ENCODE measurements around the gene IQCE.
"Not testable (repeated sequence)": the region's sequence is repeated elsewhere in the genome, so short reads cannot be mapped to it uniquely, and the experiment has no call there.

IQCE gene

DNA sequence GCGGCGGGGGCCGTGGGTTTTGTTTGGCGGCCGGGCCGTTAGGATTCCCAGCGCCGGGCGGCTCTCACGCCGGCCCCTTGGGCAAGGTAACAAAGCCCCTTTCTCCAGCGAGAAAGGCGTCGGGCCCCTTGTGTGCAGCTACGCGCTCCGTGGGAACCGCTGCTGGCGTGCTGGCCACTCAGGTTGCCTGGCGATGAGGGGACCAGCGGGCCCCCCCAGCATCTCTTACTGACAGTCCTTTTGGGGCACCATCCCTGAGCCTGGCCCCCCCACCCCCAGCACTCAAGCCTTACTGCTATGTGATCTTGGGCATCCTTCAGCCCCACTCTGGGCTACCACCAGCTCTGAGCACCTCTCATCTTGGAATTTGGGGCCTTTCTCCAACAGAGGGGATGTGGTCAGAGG lies 37.4 kb upstream of the IQCE start:
- DNase-seq = no peak

DNA sequence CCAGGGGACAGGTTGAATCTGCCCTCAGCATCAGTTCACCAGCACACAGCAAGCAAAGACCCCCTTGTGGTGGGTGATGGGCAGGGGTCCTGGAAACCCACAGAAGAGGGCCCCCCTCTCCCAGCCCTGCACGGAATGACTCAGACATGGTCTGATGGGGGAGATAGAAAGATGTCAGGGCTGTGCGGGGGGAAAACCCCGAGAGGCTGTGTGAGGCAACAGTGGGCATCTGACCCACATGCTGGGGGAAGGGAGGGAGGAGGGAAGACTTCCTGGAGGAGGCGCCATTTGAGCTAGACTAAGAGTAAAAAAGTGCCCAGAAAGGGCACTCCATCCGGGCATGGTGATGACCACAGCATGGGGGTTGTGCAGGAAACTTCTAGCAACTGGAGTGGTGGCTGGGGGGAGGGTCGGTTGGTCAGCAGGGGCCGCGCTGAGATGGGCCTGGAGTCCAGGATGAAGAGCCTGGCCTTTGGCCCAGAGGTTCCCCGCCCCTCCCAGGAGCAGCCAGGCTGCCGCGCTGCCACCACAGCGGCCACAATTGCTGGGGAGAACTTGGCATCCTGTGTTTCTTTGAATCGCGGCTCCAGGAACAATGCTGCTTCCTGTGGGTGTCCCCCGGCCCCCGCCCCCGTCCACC lies 36.7 kb upstream of the IQCE start:
- DNase-seq = peak; percentile 88 to 93 (median 91)

DNA sequence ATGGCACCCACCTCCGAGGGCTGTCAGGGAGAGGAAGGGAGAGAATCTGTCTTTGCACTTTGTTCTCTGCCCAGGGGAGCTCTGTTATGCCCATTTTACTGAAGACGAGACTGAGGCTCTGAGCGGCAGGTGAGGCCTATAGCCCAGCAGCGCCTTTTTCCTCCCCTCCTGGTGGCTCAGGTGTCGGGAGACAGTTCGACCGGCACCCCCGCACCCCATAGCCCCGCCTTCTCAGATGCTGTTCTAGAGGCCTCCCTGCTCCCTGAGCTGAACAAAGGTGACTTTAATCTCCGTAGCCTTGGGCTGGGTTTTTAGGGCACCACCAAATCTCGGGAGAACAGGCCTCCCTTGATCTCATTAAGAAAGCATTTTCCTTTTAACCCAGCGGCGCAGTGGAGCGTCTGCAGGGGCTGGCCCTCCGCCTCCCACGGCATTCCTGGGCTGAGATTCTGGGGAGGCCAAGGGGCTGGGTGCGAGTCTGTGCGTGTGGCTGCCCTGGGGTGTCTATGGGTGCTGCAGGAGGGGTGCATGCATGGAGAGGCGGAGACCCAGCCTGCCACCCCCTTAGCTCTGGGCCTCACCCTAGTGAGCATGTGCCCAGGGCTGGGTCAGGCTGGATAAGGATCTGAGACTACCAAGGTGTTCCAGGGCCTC lies 35.9 kb upstream of the IQCE start:
- peak in 2 of 3 donors; percentile 22 to 23 for DNase-seq

DNA sequence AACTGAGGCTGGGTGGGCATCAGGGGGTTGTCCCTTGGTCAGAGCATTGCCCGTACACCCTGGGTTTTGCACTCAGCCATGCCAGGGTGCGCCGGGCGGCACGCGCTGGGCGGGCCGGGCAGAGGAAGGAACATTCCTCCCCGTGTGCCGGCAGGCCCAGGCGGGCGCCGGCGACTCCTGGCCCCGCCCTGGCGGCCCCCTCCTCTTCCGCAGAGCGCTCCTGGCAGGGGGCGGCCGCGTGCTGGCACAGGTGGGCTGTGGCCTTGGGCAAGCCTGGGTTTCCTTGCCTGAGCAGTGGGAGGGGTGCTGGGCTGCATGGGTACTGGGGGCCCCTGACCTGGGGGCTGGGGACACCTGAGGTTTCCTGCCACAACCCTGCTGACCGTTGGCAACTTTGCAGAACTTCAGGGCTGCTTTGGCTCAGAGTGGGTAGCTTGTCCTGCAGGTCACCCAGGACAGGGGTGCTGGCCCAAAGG lies 35.3 kb upstream of the IQCE start:
- DNase-seq = peak in 2 of 3 donors; percentile 20 to 39

DNA sequence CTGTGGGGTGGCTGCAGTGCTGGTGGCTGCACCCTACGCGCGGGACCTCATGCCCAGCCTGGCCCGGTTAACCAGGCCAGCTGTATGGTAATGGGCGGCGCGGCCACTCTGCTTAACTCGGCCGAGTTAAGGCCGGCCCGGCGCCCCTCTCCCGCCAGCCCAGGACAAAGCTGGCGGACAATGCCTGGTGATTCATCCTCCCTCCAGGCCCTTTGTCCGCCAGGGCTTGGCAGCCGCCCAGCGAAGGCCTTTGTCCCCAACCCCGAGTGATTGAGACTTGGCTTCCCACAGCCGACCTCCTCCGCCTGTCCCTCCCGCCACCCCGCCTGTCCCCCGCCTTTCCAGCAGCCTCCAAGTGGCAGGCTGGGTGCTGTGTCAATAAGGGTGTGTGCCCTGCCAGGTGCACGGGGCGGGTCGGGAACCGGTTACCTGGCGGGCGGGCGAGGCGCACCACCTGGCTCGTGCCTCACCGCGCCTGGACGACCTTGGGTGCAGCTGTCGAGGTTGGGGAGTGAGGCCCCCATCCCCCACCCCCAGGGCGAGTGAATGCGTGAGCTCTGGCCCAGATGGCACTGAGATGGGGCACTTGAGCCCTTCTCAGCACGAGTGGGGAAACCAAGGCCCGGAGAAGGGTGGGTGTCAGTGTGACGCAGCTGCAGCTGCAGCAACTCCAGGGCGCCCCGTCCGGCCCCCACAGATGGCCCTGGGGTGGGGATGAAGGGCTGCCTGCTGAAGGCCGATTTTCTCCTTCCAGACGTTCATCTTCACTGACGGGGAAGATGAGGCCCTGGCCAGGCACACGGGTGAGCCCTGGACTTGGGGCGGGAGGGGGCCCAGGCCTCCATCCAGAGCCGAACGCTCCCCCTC lies 34.6 kb upstream of the IQCE start:
- DNase-seq = peak; percentile 76 to 87 (median 77)

DNA sequence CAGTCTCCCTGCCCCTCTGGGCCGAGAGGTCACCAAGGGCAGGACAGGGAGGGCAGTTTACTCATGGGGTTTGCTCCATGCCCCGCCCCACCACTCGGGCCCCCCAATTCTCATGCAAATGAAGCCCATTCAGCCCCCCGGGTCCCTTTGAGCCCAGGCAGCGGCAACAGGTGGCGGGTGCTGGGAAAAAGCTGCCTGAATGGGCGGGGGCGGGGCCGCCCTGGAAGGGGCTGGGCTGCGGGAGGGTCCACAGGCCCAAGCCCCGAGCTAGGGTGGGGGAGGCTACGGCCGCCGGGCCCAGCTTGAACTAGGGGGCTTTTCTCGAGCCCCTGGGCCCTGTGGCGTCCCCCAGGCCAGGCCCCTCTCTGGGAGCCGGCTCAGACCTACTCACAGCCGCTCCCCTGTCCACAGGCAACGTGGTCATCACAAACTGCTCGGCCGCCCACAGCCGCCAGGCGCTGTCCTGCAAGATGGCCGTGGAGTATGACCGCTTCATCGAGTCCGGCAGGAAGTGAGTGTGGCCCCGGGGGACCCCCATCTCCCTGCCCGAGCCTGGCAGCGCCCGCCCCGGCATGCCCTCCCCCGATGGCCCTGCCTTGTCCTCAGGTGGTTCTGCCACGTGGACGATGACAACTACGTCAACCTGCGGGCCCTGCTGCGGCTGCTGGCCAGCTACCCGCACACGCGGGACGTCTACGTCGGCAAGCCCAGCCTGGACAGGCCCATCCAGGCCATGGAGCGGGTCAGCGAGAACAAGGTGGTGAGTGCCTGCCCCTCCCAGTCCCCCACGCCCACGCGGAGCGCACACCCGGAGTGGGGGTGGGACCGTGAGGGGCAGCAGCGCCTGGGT lies 33.7 kb upstream of the IQCE start:
- no peak for DNase-seq

DNA sequence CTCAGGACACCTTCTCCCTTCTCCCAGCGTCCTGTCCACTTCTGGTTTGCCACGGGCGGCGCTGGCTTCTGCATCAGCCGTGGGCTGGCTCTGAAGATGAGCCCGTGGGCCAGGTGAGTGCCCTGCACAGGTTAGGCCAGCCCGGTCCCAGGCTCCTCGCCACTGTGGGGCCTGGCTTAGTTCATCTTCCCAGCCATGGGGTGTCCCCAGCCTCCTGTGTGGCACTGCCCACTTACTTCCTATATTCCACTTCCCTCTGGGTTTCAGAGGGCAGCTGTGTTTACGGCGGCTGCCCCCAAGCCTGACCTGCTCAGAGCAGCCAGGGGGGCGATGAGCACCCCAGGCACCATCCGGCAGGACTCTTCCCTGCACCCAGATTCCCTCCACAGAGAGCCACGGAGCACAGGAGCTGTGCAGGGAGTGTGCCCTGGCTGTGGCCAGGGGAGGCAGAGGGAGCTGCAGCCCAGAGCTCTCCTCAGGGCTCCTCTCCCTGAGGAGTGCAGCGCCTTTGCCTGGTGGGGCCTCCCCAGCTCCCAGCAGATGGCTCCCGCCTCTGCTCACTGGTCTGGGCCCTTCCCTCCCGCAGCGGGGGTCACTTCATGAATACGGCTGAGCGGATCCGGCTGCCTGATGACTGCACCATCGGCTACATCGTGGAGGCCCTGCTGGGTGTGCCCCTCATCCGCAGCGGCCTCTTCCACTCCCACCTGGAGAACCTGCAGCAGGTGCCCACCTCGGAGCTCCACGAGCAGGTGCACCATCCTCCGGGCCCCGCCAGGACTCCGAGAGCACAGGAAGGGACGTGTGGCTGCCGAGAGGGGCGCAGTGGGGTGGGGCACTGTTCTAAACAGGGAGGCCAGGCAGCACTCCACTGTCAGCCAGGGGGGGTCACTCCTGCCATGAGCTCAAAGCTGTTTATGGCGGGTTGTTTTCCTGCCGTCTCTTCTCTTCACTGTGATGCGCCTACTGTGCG lies 32.8 kb upstream of the IQCE start:
- DNase-seq = peak; percentile 69 to 80 (median 74)

DNA sequence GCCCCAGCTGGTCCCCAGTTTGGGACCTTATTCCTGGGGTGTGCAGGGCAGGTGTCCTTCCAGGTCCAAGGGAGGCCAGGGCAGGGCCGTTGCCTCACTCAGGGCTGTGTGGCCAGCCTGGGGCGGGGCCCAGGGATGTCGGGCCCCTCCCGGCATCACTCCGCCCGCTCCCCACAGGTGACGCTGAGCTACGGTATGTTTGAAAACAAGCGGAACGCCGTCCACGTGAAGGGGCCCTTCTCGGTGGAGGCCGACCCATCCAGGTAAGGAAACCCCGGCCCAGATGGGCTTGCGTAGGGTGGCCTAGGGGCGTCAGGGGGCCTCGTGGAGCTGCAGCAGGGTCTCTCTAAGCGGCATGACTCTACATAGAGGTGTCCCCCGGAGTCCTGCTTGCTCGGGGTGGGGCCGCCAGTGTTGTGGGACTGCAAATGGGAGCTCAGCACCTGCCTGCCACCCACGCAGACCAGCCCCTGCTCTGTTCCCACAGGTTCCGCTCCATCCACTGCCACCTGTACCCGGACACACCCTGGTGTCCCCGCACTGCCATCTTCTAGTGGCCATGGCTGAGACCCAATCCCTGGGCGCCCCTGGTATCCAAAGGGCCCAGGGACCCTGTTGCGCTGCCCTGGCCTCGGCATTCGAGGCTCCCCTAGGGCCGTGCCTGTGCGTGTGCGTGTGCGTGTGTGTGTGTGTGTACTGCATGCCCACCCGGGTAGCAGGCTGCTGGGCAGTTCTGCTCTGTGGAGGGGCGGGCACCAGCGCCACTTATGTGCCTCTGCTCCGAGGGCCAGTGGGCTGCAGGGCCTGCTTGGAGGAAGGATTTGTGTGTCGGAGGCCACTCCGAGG lies 31.9 kb upstream of the IQCE start:
- no peak for DNase-seq

DNA sequence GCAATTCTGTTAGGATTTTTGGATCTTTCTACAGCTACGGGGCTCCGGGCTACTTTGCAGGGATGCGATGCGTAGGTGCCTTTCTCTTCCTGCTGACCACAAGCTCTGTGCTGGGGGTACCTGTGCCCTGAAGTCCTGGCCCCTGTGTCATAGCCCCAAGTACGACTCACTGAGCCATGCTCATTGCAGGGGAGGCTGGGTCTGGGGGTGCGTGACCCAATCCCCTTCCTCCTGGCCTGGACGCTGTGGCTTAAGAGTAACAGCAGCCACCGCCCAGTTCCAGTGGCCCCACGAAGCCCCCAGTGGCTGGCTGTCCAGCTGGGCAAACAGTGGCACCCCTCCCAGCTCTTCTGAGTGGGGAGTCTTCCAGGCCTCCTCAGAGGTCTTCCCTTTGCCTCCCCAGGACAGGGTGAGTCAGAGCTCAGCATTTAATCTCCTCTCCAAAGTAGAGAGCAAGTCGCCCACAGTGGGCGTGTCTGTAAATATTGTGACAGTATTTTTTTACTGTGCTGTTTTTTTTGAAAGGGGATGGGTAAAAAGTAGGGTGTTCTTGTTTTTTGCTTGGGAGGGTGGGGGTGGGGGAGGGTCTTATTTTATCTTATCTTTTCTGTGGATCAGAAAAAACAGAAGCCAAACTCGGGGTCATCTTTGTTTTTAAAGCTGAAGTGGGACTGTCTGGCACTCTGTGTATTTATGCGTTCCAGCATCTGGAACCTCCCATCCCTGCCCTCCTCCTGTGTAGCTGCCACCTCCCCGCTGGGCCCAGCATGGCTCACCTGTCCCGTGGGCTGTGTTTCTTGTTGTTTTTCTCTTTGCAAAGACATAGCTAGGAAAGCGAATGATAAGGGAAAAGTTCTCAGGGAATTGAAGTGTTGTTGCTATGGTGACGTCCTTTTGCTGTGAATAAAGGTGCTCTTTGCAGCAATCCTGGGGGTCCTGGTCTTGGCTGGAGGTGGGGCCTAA lies 31.0 kb upstream of the IQCE start:
- peak; percentile 85 to 92 (median 87) for DNase-seq

DNA sequence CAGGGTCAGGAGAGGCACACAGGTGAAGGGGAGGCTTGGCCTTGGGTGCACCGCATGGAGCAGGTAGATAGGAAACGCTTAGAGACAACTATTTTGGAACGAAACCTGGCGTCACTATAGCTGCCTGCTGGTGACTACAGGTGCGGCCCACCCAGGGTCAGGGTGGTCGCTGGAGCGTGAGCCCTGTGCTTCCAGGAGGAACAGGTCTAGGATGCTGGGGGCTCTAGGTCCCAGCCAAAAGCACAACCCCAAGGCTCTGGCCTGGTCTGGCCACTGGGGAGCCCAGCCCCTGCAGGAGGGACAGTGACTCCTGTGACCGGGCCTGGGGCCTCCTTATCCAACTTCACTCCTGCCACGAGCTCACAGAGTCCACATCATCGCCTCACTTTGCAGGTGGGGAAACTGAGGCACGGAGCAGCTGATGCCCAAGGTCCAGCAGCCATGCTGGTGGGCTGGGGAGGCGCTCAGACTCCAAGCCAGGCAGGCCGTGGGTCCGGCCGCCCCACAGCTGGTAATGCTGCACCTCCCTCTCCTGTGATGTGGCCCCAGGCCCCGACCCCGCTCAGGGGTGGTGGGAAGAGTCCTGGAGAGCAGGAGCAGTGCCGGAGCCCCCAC lies 30.2 kb upstream of the IQCE start:
- DNase-seq = no peak

DNA sequence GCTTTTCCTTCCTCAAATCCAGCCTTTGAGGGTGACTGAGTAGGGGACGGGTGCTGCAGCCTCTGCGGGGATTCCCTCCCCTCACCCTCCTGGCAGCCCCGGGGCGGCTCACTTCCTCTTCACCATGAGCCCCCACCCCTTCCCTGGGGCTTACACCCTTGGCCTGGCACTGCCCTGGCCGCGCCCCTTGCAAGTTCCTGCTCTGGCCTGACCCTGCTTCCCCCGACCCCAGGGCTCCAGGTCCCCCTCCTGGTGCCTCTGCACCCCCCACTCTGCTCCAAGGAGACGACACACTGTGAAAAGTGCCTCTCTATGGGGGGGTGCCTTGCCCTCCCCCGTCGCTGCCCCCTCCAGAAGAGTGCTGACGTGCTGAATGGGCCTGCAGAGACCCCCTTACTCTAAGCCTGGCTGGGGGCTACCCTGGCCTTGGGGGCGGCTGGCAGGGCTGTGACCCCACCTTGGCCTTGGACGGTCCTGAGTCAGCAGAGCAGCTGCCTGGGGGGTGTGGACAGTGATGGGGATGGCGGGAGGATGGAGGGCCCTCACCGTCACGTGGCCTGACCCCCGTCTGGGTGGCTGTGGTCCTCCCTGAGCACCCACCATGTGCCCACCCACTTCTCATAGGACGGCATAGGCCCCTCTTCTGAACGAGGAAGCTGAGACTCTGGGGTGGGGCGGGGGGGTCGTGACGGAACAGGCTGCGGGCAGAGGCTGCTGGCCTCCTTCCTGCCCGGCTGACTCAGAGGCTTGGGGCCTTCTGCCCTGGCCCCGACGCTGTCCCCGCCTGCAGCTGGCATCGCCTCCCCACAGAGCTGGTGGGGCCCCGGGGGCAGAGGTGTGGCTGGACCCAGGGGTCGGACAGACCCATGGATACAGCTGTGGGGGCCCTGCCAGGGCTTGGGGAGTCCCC lies 29.4 kb upstream of the IQCE start:
- peak; percentile 94 to 97 (median 97) for DNase-seq

DNA sequence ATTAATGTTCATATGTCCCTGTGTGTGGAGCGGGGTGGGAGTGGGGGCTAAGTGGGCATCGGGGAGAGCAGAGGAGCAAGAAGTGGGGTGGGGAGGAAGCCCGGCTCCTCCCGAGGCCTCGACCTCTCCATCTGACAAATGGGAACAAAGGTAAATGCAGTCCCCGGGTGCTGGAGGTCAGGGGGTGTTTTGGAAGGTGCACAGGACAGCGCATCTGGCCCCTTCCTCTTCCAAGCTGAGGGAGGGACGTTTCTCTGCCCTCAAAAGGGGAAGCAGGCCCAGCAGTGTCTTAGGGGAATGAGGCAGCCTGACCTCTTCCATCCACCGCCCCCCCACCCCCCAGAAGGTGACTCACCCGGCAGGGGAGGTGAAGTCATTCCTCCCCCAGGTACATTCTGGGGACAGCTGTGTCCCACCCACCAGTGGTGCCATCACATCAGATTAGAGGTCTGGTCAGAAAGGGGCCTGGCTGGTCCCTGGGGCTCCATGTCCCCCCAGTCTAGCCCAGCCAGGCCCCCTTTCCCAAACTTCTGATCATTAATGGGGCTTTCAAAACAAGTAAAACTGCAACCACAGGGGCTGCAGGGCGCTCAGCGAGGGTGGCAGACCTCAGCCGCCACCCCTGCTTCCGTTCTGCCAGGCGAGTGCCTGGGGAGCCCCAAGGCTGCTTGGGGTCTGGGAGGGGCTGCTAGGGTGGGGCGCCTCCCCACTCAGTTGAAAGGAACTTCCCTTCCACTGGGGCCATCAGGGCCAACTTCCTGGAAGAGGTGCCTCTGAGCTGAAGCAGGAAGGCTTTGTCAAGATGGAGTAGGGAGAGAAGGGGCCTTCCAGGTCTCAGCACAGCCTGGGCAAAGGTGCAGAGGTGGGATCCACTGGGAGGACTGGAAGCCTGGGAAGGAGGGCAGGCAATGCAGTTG lies 28.4 kb upstream of the IQCE start:
- peak; percentile 93 to 94 (median 93) for DNase-seq

DNA sequence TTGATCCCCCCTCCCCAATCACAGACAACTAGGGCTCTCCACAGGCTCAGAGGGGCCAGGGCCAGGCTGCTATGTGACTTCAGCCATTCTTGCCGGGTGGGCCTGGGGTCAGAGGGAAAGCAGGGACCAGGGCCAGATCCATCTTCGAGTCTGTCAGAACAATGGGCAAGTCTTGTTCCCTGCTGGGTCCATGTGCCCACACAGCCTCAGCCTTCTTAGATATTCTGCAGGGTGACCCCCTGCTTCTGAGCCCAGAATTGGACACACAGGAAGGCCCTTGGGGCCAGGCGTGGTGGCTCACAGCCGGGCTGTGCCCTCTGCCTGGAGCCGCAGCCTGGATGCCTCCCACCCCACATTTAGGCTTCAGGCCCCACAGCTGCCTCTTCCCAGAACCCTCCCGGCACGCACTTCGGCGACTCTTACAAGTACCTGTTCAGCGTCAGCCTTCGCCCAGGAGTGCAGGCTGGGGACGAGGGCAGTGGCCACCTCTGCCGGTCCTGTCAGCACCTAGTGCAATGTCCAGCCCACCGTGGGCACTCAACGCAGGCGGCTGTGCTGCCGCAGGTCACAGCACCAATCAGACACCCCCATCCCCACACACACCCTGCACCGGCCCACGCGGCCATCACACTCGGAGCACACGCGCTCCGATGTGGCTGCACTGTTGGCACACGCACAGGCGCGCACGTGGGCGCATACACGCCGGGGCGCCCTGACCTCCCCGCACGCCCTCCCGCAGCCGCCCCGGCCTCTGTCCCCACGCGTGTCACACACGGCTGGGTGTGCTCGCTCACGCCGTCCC lies 27.6 kb upstream of the IQCE start:
- not testable (repeated sequence) for DNase-seq

DNA sequence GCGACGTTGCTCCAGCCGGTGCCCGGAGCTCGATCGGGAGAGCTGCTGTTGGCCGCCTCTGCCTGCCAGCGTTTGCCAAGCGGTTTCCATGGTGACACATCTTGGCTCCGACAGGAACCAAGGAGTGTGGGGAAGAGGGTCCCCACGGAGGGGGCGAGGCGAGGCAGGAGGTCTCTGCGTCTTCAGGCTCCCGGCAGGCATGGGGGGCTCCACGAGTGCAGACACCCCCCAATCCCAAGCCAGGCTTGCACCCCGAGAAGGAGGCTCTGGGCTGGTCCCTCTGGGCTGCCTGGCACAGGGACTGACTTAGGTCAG lies 27.0 kb upstream of the IQCE start:
- not testable (repeated sequence) for DNase-seq

DNA sequence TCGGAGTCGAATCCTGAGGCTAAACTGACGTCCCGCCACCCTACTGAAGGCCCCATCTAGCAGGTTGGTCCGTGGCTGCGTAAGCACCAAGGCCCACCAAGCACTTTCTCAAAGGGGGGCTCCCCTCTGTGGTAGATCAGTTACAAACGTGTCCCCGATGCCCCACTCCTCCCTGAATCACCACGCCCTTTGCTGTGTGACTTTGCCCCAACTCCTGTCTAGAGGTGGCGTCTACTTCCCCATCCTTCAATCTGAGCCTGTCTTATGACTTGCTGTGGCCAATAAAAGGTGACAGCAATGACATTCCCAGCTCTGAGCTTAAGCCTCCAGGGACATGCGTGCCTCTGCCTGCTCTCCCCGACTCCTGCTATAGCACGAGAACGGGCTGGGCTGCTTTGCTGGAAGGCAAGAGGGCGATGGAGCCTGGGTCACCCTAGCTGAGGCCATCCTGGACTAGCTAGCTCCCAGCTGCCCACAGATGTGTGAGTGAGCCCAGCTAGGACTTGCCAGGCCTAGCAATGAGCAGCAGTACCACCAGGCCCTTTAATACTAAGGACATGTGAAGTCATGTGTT lies 26.5 kb upstream of the IQCE start:
- DNase-seq = not testable (repeated sequence)
